WTC11 (cell line): ENCODE measurements around the gene SPNS2. TPM values are rescaled to one million over a fixed set of nuclear protein-coding genes. Genes with fewer than 3 reads are reported as not detected.

ENCODE experiments used
- ATAC-seq: fragments of 200-7000 bp; cut with Tn5 transposase; 2 replicates; pipeline ENCODE4 v1.10.0; 2021; ENCODE audit warnings: mild to moderate bottlenecking, moderate library complexity
- CTCF ChIA-PET: fragments of 300-600 bp; sonication (Branson Sonifier 250); formaldehyde crosslinking; loops from one replicate; lab custom pipeline; 2021; ENCODE audit warnings: antibody characterized with exemption; lab: Charles Lee
- POLR2A ChIA-PET: fragments of 350-600 bp; sonication (Branson Sonifier 250); formaldehyde crosslinking; loops from one replicate; lab custom pipeline; 2021; ENCODE audit warnings: antibody characterized with exemption; lab: Charles Lee
- DNase-seq: peaks from one replicate; pipeline ENCODE4 v3.0.0; 2021; ENCODE audit warnings: low spot score
- H3K27ac Mint-ChIP-seq: 2 replicates; pipeline ENCODE4 v1.8.0; 2021; ENCODE audit warnings: mixed read lengths
- H3K27me3 Mint-ChIP-seq: 2 replicates; pipeline ENCODE4 v1.8.0; 2021; ENCODE audit warnings: low read depth, mild to moderate bottlenecking, moderate library complexity, mixed read lengths
- H3K36me3 Mint-ChIP-seq: 2 replicates; pipeline ENCODE4 v1.8.0; 2021; ENCODE audit warnings: mixed read lengths
- H3K4me1 Mint-ChIP-seq: 2 replicates; pipeline ENCODE4 v1.8.0; 2022; ENCODE audit warnings: mixed read lengths
- H3K4me3 Mint-ChIP-seq: 2 replicates; pipeline ENCODE4 v1.8.0; 2021; ENCODE audit warnings: mild to moderate bottlenecking, moderate library complexity, mixed read lengths
- H3K9me3 Mint-ChIP-seq: 2 replicates; pipeline ENCODE4 v1.8.0; 2021; ENCODE audit warnings: mixed read lengths
- AR ChIP-seq: fragments of 250-450 bp; sonication (Bioruptor Pico); IDR thresholded peaks from 2 replicates; pipeline ENCODE4 v1.9.0; 2021; ENCODE audit warnings: mild to moderate bottlenecking
- ATF2 ChIP-seq: sonication (generic); formaldehyde crosslinking; IDR thresholded peaks from 2 replicates; pipeline ENCODE4 v1.8.1; 2022; ENCODE audit warnings: low read depth, missing genetic modification reagents, borderline replicate concordance
- ERG ChIP-seq: fragments of 250-450 bp; sonication (Bioruptor Pico); IDR thresholded peaks from 2 replicates; pipeline ENCODE4 v1.8.0; 2021; ENCODE audit warnings: mild to moderate bottlenecking
- GTF2I ChIP-seq: fragments of 250-450 bp; sonication (Bioruptor Pico); conservative IDR thresholded peaks from 2 replicates; pipeline ENCODE4 v1.4.0; 2021; ENCODE audit warnings: mild to moderate bottlenecking
- KAT7 ChIP-seq: sonication (generic); formaldehyde crosslinking; IDR thresholded peaks from 2 replicates; pipeline ENCODE4 v1.8.1; 2023; ENCODE audit warnings: missing genetic modification reagents, mild to moderate bottlenecking, borderline replicate concordance
- MXD4 ChIP-seq: fragments of 250-450 bp; sonication (Bioruptor Pico); IDR thresholded peaks from 2 replicates; pipeline ENCODE4 v1.8.0; 2021; ENCODE audit warnings: mild to moderate bottlenecking, moderate library complexity, borderline replicate concordance
- PREB ChIP-seq: sonication (generic); formaldehyde crosslinking; IDR thresholded peaks from 2 replicates; pipeline ENCODE4 v1.8.1; 2022; ENCODE audit warnings: mild to moderate bottlenecking, missing genetic modification reagents, moderate library complexity, borderline replicate concordance
- PRRX2 ChIP-seq: fragments of 250-450 bp; sonication (Bioruptor Pico); IDR thresholded peaks from 2 replicates; pipeline ENCODE4 v1.8.0; 2021; ENCODE audit warnings: mild to moderate bottlenecking
- SMAD4 ChIP-seq: sonication (generic); formaldehyde crosslinking; IDR thresholded peaks from 2 replicates; pipeline ENCODE4 v1.8.0; 2022; ENCODE audit warnings: mild to moderate bottlenecking, missing genetic modification reagents
- STAT6 ChIP-seq: sonication (generic); formaldehyde crosslinking; conservative IDR thresholded peaks from 2 replicates; pipeline ENCODE4 v1.8.1; 2023; ENCODE audit warnings: mild to moderate bottlenecking, low read depth, missing genetic modification reagents, moderate library complexity
- TCF7 ChIP-seq: sonication (generic); formaldehyde crosslinking; IDR thresholded peaks from 2 replicates; pipeline ENCODE4 v1.8.0; 2022; ENCODE audit warnings: mild to moderate bottlenecking, low read depth, missing genetic modification reagents, moderate library complexity
- TEAD1 ChIP-seq: sonication (generic); formaldehyde crosslinking; IDR thresholded peaks from 2 replicates; pipeline ENCODE4 v1.8.0; 2022; ENCODE audit warnings: mild to moderate bottlenecking, missing genetic modification reagents
- TEAD4 ChIP-seq: sonication (generic); formaldehyde crosslinking; IDR thresholded peaks from 2 replicates; pipeline ENCODE4 v1.8.0; 2022; ENCODE audit warnings: mild to moderate bottlenecking, missing genetic modification reagents
- USF2 ChIP-seq: sonication (generic); formaldehyde crosslinking; IDR thresholded peaks from 2 replicates; pipeline ENCODE4 v1.8.1; 2023; ENCODE audit warnings: mild to moderate bottlenecking, missing genetic modification reagents, moderate library complexity
- ZBTB43 ChIP-seq: sonication (generic); formaldehyde crosslinking; IDR thresholded peaks from 2 replicates; pipeline ENCODE4 v1.8.1; 2023; ENCODE audit warnings: mild to moderate bottlenecking, missing genetic modification reagents
- ZNF232 ChIP-seq: sonication (generic); formaldehyde crosslinking; IDR thresholded peaks from 2 replicates; pipeline ENCODE4 v1.8.0; 2022; ENCODE audit warnings: mild to moderate bottlenecking, missing genetic modification reagents
- ZNF671 ChIP-seq: fragments of 250-450 bp; sonication (Bioruptor Pico); IDR thresholded peaks from 2 replicates; pipeline ENCODE4 v1.8.0; 2021; ENCODE audit warnings: mild to moderate bottlenecking
- total RNA-seq: library from RNA; stranded (reverse); gene quantifications from 3 replicates; pipeline ENCODE4 v1.2.3, GENCODE V29; 2021

The SPNS2 gene
- total RNA-seq, 1 experiment from 2014 or later = 0.87 TPM

GRCh38 chr17:4503283-4504025, 4.8 kb downstream of the SPNS2 start (continued):
- TF ChIP-seq ZNF671 (CRISPR knock-in tag) (no peak), TEAD1 (CRISPR knock-in tag) (no peak), GTF2I (CRISPR knock-in tag) (no peak), KAT7 (CRISPR knock-in tag) (no peak)

- CTCF ChIA-PET = interaction anchor here (0.8 to 2.4 kb wide), 3 partner anchors 9 to 91 kb away, joined by 3 to 11 read pairs (median 5); no protein-coding TSS in a partner anchor
- POLR2A ChIA-PET = no interaction called here
- H3K4me3 Mint-ChIP-seq = no peak overlapping the region
Observed at GRCh38 chr17:4504188-4504587, 5.5 kb downstream of the SPNS2 start.

More at GRCh38 chr17:4504188-4504587, 5.5 kb downstream of the SPNS2 start:
- no peak for ATAC-seq
- no peak overlapping the region for H3K27ac Mint-ChIP-seq
- H3K36me3 Mint-ChIP-seq = no peaks in the 10 kb centered on the region
- TF ChIP-seq TEAD4 (CRISPR knock-in tag) (no peak), USF2 (CRISPR knock-in tag) (no peak), TCF7 (CRISPR knock-in tag) (no peak), PREB (CRISPR knock-in tag) (no peak), SMAD4 (CRISPR knock-in tag) (no peak), AR (CRISPR knock-in tag) (no peak), ZNF232 (CRISPR knock-in tag) (no peak), MXD4 (CRISPR knock-in tag) (no peak), ZBTB43 (no peak), ERG (CRISPR knock-in tag) (no peak), ATF2 (CRISPR knock-in tag) (no peak), STAT6 (CRISPR knock-in tag) (no peak), PRRX2 (CRISPR knock-in tag) (no peak)
- no peak for DNase-seq
- peaks cover 10% of the 10 kb centered on the region for H3K4me1 Mint-ChIP-seq
- H3K9me3 Mint-ChIP-seq = no peaks in the 10 kb centered on the region
- H3K27me3 Mint-ChIP-seq = peaks cover 54% of the 10 kb centered on the region
